Endothelial cell of umbilical vein (primary cell): ENCODE measurements around the gene AGPAT2. TPM values are rescaled to one million over a fixed set of nuclear protein-coding genes. Genes with fewer than 3 reads are reported as not detected.

Source experiments
- BruUV-seq: library from RNA; stranded (reverse); fragments of 400-500 nt; replicated peaks from 2 replicates; lab custom pipeline; 2021; lab: Mats Ljungman, UMichigan
- CTCF ChIA-PET: fragments of 300-600, 350-600 bp; sonication (Branson Sonifier 250); formaldehyde crosslinking; loops from one replicate; lab custom pipeline; 2021; ENCODE audit warnings: antibody characterized with exemption, inconsistent platforms; lab: Charles Lee
- POLR2A ChIA-PET: fragments of 300-600, 350-600 bp; sonication (Branson Sonifier 250); formaldehyde crosslinking; loops from one replicate; lab custom pipeline; 2021; ENCODE audit warnings: antibody characterized with exemption, inconsistent platforms; lab: Charles Lee
- DNase-seq: peaks from one replicate; pipeline ENCODE4 v3.0.0-alpha.2; 2011; ENCODE audit warnings: low read depth, low spot score
- FAIRE-seq: peaks from 2 replicates; lab custom pipeline; 2011; peaks lifted over from hg19 to GRCh38; lab: Jason Lieb, UNC
- H2AFZ ChIP-seq: 2 replicates; pipeline ENCODE4 v1.6.0; 2012; ENCODE audit warnings: low read depth, low read length, control low read depth, inconsistent platforms
- H3K27ac ChIP-seq: 2 replicates; pipeline ENCODE4 v1.5.1; 2011; ENCODE audit warnings: low read depth, mild to moderate bottlenecking, control low read depth, low read length, moderate library complexity; ENCODE audit not compliant: insufficient read depth
- H3K27me3 ChIP-seq, 2 experiments: 2 replicates each; pipeline versions ENCODE4 v1.6.0 to v1.6.1; 2011; ENCODE audit warnings: low read length in 2 of 2, mixed read lengths in 1 of 2; ENCODE audit not compliant: control insufficient read depth in 2 of 2, insufficient read depth in 2 of 2
- H3K36me3 ChIP-seq, 2 experiments: 2 replicates in 1 of 2; 3 replicates in 1 of 2; pipeline ENCODE4 v1.5.1; 2011; ENCODE audit warnings: low read length in 2 of 2, mild to moderate bottlenecking in 1 of 2, moderate library complexity in 1 of 2; ENCODE audit not compliant: control insufficient read depth in 2 of 2, insufficient read depth in 2 of 2; ENCODE audit errors: extremely low read depth in 1 of 2
- H3K4me1 ChIP-seq: 3 replicates; pipeline ENCODE4 v1.5.1; 2011; ENCODE audit warnings: mild to moderate bottlenecking, low read length; ENCODE audit not compliant: control insufficient read depth, insufficient read depth; ENCODE audit errors: extremely low read depth
- H3K4me2 ChIP-seq: 2 replicates; pipeline ENCODE4 v1.6.1; 2011; ENCODE audit warnings: low read length, control low read depth, mixed read lengths; ENCODE audit not compliant: insufficient read depth
- H3K4me3 ChIP-seq, 3 experiments: fragments of 200-600 bp in 1 of 3; sonication (generic), shearing (Covaris generic) in 1 of 3; replicated peaks in 1 of 3; 2 replicates each; pipeline ENCODE4 v1.5.1; 2011 to 2016; ENCODE audit warnings: control low read depth in 3 of 3, low read length in 3 of 3, mild to moderate bottlenecking in 2 of 3, inconsistent platforms in 1 of 3, low read depth in 1 of 3, moderate library complexity in 1 of 3; ENCODE audit not compliant: insufficient read depth in 1 of 3
- H3K79me2 ChIP-seq: 2 replicates; pipeline ENCODE4 v1.6.0; 2012; ENCODE audit warnings: low read length, inconsistent platforms; ENCODE audit not compliant: control insufficient read depth, insufficient read depth
- H3K9ac ChIP-seq: replicated peaks from 2 replicates; pipeline ENCODE3; 2011; ENCODE audit warnings: low read length, control low read depth; ENCODE audit not compliant: insufficient read depth; ENCODE audit errors: extremely low read depth
- H3K9me1 ChIP-seq: replicated peaks from 3 replicates; pipeline ENCODE4 v1.6.0; 2011; ENCODE audit warnings: mild to moderate bottlenecking, low read length; ENCODE audit not compliant: control insufficient read depth, insufficient read depth; ENCODE audit errors: extremely low read depth
- H3K9me3 ChIP-seq: replicated peaks from 2 replicates; pipeline ENCODE4 v1.5.1; 2012; ENCODE audit warnings: low read length, inconsistent platforms; ENCODE audit not compliant: control insufficient read depth, insufficient read depth
- H4K20me1 ChIP-seq: replicated peaks from 2 replicates; pipeline ENCODE3; 2011; ENCODE audit warnings: mild to moderate bottlenecking, low read length; ENCODE audit not compliant: control insufficient read depth, insufficient read depth; ENCODE audit errors: extremely low read depth
- CTCF ChIP-seq, 2 donors: IDR thresholded peaks; 1 replicate in 1 of 2; 2 replicates in 1 of 2; pipeline ENCODE4 v1.5.1; 2011; ENCODE audit warnings: low read length in 2 of 2, mild to moderate bottlenecking in 2 of 2, moderate library complexity in 2 of 2, control low read depth in 1 of 2, inconsistent platforms in 1 of 2, low read depth in 1 of 2; ENCODE audit not compliant: insufficient read depth in 1 of 2; ENCODE audit errors: extremely low read depth in 1 of 2
- EZH2 ChIP-seq: IDR thresholded peaks from 2 replicates; pipeline ENCODE4 v1.6.1; 2012; ENCODE audit warnings: borderline replicate concordance, low read depth, mild to moderate bottlenecking, moderate library complexity, low read length, inconsistent platforms; ENCODE audit not compliant: severe bottlenecking
- FOS ChIP-seq: IDR thresholded peaks from 2 replicates; pipeline ENCODE4 v1.6.1; 2011; ENCODE audit warnings: mild to moderate bottlenecking, low read length, moderate library complexity, borderline replicate concordance; ENCODE audit not compliant: insufficient read depth
- GATA2 ChIP-seq: IDR thresholded peaks from 2 replicates; pipeline ENCODE4 v1.7.0; 2011; ENCODE audit warnings: low read depth, mild to moderate bottlenecking, moderate library complexity, mixed read lengths, low read length; ENCODE audit not compliant: insufficient read length, insufficient read depth
- JUN ChIP-seq: IDR thresholded peaks from 2 replicates; pipeline ENCODE4 v1.6.1; 2011; ENCODE audit warnings: borderline replicate concordance, low read depth; ENCODE audit not compliant: insufficient read length, insufficient read depth
- MAX ChIP-seq: IDR thresholded peaks from 2 replicates; pipeline ENCODE4 v1.6.1; 2011; ENCODE audit not compliant: insufficient read depth, insufficient read length
- MYC ChIP-seq: IDR thresholded peaks from one replicate; pipeline ENCODE4 v1.6.1; 2011; ENCODE audit warnings: mild to moderate bottlenecking, low read depth, low read length
- POLR2A ChIP-seq: IDR thresholded peaks from 2 replicates; pipeline ENCODE4 v1.6.1; 2012; ENCODE audit warnings: low read depth, mild to moderate bottlenecking, control low read depth, low read length
- POLR2AphosphoS5 ChIP-seq: IDR thresholded peaks from 2 replicates; pipeline ENCODE4 v1.6.1; 2012; ENCODE audit warnings: low read depth, mild to moderate bottlenecking, control low read depth, low read length, moderate library complexity; ENCODE audit not compliant: insufficient read depth
- dilution Hi-C: fragments of 300-500 bp; cut with MboI; formaldehyde crosslinking; loops from one replicate; pipeline ENCODE4 v1.15.0; 2019; ENCODE audit warnings: low sequenced_read_pairs; ENCODE audit not compliant: extremely low pct_ligation_motif_present
- intact Hi-C: fragments of 100-400 bp; cut with micrococcal nuclease; formaldehyde crosslinking; loops from one replicate; pipeline ENCODE4 v1.10.0; 2022
- polyA plus RNA-seq, 4 experiments: library from polyadenylated mRNA; depleted of rRNA in 3 of 4; stranded (reverse) in 3 of 4; unstranded in 1 of 4; fragments of >200 nt; gene quantifications; 2 replicates each; pipeline versions ENCODE4 v1.2.1 to v1.2.3, GENCODE V29; 2011 to 2012; ENCODE audit warnings: missing spikeins in 1 of 4
- total RNA-seq: library from RNA; stranded (reverse); gene quantifications from 2 replicates; pipeline ENCODE4 v1.2.3, GENCODE V29; 2021

The AGPAT2 gene
- total and polyA plus RNA-seq, 2 donors (not counting 3 experiments of a cell fraction or from before 2014, with no cell fraction given): 45.5 to 55.3 TPM

- Histone ChIP-seq H3K27ac (peak overlapping the region; percentile 98), H3K9me1 (no peaks in the 10 kb centered on the region), H2AFZ (no peak overlapping the region), H3K27me3 (no peaks in the 10 kb centered on the region), H3K36me3 (no peaks in the 10 kb centered on the region), H3K9me3 (no peaks in the 10 kb centered on the region), H3K79me2 (peaks cover 23% of the 10 kb centered on the region), H3K9ac (peak overlapping the region; percentile 89), H3K4me2 (peak overlapping the region; percentile 31), H3K4me3 (peak overlapping the region in 1 of 3 experiments; percentile 47), H4K20me1 (no peaks in the 10 kb centered on the region), H3K4me1 (peaks cover 72% of the 10 kb centered on the region)
- dilution Hi-C loops (no loop called here), intact Hi-C loops (loop anchor here (1.0 to 2.0 kb wide), 3 partner anchors 30 to 159 kb away; no protein-coding TSS in a partner anchor)
- BruUV-seq: no TSS peak
- peak; percentile 96 for FAIRE-seq
- POLR2A ChIA-PET: interaction anchor here (1.0 to 10.7 kb wide), 5 partner anchors 9 to 115 kb away, joined by 4 to 161 read pairs (median 40); partner anchors contain the start of gene EGFL7
- CTCF ChIA-PET: interaction anchor here (0.6 to 8.2 kb wide), 10 partner anchors 12 to 160 kb away, joined by 3 to 90 read pairs (median 18); partner anchors contain the start of gene EGFL7
- peak; percentile 75 for TF ChIP-seq JUN
- peak; percentile 98 for TF ChIP-seq POLR2AphosphoS5
- peak; percentile 83 for TF ChIP-seq FOS
- TF ChIP-seq POLR2A: peak; percentile 72
- no peak for TF ChIP-seq MYC
- no peak for TF ChIP-seq EZH2
- no peak for TF ChIP-seq MAX
- TF ChIP-seq GATA2: peak; percentile 81
- peak; percentile 95 to 96 for TF ChIP-seq CTCF (IDR thresholded peaks at IDR 0.05; ENCODE audit: extremely low read depth in 1 of 2, insufficient read depth in 1 of 2, low read depth in 1 of 2, low read length in 2 of 2)
- peak; percentile 88 for DNase-seq
Measured at GRCh38 chr9:136644593-136645351, 42.5 kb downstream of the AGPAT2 start.
